Loucy (cell line): Measurements from ENCODE around the gene CMKLR1.

Experiments
- CTCF ChIP-seq: fragments of 200-600 bp; sonication (generic); conservative IDR thresholded peaks from 2 replicates; pipeline ENCODE4 v1.5.1; 2014; ENCODE audit warnings: mild to moderate bottlenecking, antibody characterized with exemption, low read length
- EZH2phosphoT487 ChIP-seq: fragments of 200-600 bp; IDR thresholded peaks from 2 replicates; pipeline ENCODE4 v1.6.1; 2018; ENCODE audit warnings: antibody characterized with exemption, mild to moderate bottlenecking, moderate library complexity, borderline replicate concordance

DNA sequence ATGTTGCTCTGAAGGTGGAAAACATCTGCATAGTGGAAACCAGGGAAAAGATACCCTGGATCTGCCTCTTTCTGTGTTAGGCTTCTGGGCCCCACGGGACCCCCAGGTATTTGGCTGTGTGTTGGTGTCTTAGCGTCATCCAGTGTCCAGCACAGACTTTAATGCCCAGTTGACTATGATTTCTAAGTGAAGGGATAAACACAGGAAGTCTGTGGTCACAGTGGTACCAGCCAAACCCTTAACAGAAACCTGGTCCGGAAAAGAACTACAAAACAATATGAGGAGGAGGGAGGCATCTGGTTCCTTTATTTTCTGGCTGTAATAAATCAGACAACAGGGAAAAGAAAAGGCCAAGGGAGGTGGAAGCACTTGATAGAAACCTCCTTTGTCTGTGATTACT is 56.4 kb downstream of the CMKLR1 start:
- no peak for TF ChIP-seq CTCF
- TF ChIP-seq EZH2phosphoT487: no peak
